Medulla oblongata (tissue), 1 donor: ENCODE measurements around the gene MINDY1.
A peak's percentile ranks its signal among the peaks of the same experiment; 100 is the strongest.

Source experiments
- DNase-seq: peaks from one replicate; pipeline ENCODE4 v3.0.0-alpha.2; 2015; ENCODE audit errors: extremely low spot score

Gene MINDY1

DNA sequence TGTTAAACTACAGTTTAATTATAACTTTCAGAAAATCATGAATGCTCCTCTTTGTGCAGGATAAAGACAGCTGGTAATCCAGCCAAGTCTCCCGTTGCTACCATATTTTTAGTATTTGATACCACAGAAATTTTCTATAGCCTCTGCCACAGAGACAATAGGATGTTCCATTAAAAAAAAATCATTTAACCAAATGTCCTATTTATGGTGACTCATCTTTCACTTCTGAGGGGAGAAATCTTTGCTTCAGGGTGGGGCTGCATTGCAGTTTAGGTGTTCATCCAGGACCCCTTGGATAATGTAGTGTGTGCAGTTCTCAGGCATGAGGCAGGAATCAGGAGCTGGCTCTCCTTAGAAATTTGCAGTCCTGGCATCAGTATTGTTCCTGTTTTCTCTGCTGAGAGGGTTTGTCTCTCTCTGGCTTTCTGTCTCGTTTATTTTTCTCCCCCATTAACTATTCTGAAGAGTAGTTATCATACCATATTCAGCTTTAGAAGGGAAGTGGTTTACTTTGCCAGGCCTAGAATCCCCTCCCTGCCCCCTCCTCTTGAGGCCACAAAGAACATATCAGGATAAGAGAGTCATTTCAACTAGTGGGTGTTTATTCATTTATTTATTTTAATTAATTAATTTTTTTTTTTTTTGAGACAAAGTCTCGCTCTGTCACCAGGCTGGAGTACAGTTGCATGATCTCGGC lies 4.6 kb upstream of the MINDY1 start:
- DNase-seq = no peak

DNA sequence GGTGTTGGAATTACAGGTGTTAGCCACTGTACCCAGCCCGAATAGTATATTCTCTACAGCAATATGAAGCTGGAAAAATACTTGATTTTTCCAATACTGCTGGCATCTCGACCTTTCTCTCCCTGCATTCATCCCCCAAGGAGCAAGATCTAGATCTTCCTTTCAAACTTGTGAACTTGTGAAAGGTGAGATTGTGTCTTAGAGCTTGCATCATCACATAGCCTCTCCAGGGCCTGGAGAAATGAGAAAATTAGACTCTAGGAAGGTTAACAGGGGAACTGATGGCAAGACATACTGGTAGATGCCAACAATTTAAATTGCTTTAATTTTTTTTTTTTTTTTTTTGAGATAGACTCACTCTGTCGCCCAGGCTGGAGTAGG lies 3.6 kb upstream of the MINDY1 start:
- no peak for DNase-seq

DNA sequence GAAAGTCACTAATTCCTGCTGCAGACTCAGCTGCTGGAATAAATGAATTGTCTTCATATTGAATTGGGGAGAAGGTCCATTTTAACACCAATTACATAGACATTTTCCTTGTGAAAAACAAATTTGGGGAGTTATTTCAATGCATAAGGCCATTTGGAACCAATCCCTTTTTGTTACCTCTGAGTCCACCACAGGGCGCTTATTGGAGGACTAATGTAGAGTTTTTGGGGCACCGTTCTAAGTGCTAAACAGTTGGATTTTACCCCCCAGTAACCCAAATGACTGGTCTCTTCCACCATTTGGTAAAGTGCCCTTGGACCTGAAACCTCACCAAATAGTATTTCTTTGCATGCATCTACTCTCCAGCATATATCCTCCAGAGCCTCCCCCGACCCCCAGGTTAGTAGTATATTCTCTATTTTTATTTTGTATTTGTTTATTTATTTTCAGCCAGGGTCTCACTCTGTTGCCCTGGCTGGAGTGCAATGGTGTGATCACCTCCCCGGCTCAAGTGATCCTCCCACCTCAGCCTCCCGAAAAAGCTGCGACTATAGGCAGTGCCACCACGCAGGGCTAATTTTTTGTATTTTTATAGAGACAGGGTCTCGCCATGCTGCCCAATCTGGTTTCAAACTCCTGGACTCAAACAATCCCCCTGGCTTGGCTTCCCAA lies 3.1 kb upstream of the MINDY1 start:
- no peak for DNase-seq

DNA sequence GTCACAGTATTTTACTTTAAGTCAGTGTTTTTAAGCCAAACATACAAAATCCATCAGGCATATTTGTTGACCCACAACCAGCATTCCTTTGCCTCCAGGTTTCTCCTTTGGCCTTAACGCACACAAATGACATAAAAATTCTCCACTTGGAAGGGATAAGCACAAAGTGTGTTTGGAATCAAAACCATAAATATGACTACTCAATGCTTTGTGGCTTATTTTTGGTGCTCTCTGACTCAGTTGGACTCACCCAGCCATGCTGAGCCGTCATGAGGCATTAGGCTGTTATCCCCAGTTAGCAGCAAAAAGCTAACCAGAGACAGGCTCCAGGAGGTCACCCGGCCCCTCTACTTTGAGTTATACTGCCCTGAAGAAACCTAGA lies 2.5 kb upstream of the MINDY1 start:
- DNase-seq = no peak

DNA sequence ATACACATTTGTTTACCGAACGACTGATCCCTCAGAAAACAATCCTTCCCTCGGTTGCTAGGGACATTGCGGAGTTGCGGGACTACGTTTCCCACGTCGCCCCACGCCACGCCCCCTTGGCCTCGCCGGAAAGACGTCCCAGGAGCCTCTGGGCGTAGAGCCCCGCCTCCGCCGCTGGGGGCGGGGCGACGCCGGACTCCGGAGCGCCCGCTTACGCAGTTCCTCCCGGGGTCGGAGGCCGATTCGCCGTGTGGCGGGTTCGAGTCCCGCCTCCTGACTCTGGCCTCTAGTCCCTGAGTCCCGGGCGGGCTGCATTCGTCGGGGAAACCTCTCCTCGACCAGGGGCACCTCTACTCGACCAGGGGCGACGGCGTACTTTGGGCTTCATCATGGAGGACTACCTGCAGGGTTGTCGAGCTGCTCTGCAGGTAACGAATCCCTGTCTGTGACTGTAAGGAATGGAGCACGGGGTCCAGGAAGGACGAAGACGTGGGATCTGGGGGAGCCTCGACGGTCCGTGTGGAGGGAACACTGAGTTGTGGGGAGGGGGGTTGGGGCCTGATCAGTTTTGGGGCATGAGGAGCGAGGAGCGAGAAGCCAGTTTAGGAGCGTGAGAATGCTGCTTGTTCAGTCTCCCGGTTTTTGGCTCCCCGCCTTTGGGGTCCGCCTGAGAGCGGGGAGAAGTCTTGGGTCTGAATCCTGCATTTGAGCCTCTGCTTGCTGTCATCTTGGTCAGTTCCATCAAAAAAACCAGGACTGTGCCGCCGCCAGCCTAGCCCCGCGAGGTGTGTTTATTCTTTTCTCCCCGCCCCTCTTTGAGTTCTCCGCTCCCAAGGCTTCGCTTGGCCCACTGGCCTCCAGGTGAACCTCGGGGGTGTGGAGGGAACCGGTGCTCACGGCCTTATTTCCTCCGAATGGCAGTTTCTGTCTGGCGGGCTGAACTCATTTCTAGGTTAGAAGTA lies 1.8 kb upstream of the MINDY1 start, which contains the start of gene PRUNE1:
Gene PRUNE1, plus strand, starts transcription at position 206 of the 962 bp plus-strand sequence. Its CDS starts 184 bp downstream, at position 390.
- peak; percentile 97 for DNase-seq

DNA sequence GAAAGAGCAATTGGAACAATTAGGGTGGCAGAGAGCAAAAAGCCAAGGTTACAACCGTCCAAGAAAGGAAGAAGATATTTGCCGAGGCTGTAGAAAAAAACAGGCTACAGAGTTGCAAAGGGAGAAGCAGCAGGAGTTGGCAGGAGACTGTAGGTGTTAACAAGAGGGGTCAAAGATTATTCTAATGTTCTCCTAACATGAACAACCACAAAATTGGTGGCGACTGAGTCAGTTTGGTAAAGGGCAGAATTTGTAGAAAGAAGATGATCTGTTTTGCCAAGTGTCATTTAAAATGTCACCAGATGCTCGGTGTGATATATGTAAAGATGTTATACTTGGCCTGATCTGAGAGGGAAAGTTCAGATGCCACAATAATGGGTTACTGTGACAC lies 1.1 kb upstream of the MINDY1 start:
- peak; percentile 57 for DNase-seq

DNA sequence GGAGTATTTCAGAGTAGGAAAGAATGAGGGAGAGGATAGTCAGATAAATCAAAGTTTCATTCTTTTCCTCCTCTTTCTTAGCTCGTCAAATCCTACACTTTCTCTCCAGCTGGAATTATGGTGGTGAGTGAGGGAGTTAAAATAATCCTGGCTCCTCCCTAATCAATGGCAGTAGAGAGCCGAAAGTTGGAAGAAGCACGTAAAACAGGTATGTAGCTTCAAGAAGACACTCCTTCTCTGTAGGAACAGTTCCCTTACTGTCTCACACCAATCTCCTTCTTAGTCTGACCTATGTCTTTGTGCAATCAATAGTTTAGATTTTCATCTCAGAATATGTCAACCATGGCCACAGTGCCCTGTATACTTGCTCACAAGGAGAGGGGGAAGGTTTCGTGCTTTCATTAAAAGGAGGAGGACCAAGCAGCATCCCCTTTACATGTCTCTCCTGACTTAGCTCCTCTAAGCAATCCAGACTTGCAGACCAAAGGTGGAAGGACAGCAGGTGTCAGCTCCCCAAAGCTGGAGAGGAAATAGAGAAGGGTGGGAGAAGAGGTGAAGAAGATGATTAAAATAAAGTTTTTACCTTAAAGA lies 878 bp downstream of the MINDY1 start:
- peak; percentile 49 for DNase-seq

DNA sequence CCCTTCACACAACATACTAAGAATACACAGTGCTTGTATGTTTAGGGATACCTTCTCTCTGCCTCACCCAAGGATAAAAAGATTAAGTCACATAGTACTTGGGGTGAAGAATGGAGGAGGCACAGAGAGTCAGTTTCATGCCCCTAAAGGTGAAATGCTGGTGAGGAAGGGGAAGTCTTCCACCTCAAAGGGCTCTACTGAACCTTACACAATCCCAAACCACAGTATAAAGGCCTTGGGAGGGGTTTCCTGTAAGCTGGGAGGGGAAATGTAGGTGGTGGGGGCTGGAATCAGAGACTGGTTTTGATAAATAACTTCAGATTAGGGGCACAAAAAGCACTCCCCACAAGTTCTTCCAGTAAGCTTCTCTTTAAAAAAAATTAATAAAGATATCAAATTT lies 3.5 kb downstream of the MINDY1 start:
- no peak for DNase-seq

DNA sequence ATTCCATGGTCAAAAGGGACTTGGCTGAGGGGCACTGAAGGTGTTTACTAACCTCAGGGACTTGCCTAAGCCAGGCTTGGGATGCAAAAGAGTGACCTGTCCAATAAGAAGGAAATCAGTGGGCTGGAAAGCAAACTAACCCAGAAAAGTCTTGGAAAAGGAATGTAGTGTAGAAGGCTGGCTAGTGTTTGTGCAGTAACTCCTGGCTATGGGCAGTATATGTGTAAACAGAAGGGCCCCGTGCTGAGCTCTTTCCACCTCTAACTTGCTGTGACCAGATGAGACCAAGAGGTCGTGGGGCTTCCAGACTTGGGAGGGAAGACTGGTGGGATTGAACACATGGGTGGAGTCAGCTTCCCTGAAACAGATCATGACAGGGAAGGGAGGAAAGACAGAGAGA lies 4.1 kb downstream of the MINDY1 start:
- no peak for DNase-seq

DNA sequence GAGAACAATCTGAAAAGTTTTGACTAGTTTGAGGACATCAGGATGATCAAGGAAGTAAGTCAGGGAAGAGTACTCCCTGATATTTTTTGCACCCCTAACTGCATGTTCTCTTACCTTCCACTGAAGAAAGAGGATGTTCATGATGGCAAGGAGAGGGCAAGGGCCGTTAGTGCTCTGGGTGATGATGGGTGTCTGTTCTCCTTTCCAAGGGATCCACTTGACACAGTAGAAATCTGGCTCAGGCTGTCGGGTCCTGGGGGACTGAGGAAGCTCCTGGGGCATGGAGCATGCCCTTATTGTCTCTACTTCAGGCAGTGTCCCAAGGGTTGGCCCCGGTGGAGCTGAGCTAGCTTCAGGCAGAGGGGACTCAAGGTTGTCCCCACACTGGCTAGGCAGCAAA lies 4.7 kb downstream of the MINDY1 start:
- no peak for DNase-seq

DNA sequence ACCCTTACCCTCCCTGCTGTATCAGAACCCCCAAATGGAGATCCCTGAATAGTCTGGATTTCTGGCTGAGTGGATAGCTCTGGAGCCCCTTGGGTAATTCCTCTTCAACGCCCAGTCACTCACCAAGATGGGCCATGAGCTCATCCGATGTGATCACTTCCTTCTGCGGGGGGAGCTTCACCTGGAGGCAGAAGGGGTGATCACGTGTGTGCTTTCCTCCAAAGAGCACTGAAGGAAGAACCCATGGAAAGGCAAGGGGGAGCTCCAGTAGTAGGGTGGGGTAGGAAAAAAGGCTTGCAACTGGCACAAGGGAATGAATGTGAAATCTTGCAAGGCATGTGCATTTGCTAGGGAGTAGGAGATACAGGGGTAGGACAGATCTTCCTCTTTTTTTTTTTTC lies 5.1 kb downstream of the MINDY1 start:
- no peak for DNase-seq

DNA sequence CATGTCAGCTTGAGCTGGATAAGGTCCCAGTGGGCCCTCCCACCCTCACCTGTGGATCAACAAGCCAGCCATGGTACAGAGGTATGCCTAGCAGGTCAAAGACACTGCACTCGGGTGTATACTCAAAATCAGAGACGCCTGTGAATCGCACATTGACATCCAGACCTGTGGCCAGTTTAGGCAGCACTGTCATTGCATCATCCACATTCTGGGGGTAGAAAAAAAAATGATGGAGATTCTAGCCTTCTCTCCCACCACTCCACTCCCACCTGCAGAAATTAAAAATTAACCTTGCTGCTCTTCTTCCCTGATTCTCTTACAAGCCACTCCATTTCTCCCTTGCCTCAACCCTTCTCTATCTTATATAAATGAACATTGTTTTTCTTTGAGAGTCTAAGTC lies 6.3 kb downstream of the MINDY1 start:
- DNase-seq = no peak

DNA sequence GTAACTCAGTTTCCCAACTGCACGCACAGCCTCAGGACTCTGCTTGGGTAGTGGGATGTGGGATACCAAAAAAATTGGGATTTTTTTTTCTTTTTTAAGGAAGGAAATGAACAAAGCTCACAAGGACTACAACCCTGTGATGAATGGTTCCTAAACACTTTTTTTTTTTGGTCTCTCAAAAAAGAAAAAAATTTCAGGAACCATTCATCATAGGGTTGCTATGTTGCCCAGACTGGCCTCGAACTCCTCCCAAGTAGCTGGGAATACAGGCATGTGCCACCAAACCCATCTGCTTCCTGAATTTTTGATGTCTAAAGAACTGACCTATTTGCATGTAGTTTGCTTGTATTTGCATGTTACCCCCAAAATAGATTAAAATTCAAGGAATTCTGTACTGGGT lies 6.8 kb downstream of the MINDY1 start:
- no peak for DNase-seq

DNA sequence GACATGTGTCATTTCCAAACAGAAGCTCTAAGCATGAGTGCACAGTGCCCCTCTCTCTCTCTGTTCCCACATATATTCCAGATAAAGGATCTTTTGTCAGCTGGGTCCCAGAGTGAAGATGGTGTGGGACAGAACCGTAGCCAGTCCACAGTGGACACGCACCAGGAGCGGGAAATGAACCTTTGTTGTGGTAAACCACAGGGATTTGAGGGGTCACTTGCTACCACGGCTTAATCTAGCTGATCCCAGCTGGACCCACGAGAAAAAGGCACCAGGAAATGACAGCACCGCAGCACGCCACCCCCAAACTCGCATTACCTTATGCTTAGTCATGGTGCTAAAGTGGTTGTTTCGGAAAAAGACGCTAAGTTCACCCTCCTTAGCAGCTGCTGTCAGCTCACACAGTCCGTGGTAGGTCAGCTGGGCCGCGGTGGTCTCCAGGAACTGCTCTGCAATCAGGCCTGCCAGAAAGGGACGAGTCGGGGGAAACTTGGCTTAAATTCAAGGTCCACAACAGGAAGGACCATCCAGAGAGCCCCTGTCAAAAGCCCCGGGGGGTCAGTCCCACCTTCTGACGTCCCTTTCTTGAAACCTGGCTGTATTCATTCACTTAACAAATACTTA lies 7.5 kb downstream of the MINDY1 start:
- peak; percentile 74 for DNase-seq

DNA sequence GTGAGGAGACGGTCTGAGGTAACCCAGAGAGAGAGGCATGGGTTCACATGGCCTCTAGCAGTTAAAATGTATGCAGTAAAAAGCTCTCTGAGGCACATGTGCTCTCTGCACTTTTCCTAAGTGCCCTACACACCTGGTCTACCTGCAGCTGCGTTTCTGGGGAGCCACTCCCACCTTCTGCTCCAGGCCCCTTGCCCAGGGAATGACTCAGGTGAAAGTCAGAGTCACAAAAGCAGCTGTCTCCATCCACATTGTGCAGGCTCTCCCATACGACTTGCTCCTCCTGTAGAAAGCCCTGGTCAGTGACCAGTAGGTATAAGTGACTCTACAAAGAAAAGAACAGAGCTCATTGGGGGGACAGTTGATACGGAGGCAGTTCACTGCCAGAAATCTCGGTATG lies 8.8 kb downstream of the MINDY1 start:
- no peak for DNase-seq

DNA sequence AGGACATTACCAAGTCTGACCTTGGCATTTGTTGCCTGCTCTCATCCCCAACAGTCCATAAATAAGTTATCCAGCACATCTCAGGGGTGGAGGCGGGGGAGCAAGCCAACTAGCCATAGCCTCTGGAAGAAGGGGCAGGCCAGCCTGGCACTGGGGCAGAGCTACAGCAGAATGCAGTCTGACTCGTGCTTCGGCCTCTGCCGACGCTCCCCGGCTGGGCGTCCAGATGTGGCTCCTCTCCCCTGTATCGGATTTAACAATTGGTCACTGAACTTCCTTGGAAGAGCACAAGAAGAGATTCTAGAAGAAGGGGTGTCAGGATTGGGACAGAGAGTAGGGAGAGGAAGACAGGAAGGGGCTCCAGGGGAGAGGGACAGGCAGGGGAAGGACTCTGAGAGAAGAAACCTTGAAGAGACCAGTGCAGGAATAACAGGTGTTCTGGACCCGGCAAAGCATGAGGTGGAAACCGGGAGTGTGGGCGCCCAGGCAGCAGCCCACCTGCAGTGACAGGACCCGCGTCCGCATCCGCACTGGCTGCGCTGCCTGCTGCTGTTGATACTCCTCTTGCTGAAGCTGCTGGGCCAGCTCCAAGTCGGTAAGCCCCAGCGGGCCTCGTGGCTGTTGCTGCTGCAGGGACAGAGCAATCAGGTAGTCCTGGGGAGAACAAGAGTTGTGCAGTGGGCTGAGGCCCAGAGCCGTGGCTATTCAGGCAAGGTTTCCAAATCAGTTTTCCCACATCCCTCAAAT lies 9.4 kb downstream of the MINDY1 start:
- no peak for DNase-seq

DNA sequence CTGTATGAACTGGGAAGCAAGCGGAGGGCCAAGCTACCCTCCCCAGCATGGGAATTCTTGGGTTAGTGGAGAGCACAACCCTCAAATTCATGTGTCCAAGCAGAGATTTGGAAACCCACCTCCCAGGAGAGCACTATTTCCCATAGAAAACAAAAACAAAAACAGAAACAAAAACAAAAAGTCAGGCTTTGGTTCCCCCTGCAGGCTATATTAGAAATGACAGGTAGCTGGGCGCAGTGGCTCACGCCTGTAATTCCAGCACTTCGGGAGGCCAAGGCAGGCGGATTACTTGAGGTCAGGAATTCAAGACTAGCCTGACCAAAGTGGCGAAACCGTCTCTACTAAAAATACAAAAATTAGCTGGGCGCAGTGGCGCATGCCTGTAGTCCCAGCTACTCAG lies 10.8 kb downstream of the MINDY1 start:
- DNase-seq = no peak

DNA sequence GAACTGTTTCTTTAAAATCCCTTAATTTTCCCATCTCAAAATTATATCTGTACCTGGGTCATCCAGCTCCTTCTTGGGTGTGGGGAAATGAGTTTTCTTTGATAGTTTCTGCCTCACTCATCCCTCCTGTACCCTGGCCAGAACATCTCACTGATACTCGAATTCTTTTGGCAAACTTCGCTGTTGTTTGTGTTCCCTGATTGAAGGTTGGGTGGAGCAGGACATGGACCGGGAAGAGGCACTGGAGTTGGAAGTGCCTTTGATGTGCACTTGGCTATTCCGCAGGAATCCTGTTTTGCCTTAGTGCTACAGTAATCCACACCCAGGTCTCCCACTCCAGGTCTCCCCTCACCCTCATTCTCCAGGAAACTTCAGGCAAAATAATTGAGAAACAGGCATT lies 11.2 kb downstream of the MINDY1 start:
- no peak for DNase-seq

DNA sequence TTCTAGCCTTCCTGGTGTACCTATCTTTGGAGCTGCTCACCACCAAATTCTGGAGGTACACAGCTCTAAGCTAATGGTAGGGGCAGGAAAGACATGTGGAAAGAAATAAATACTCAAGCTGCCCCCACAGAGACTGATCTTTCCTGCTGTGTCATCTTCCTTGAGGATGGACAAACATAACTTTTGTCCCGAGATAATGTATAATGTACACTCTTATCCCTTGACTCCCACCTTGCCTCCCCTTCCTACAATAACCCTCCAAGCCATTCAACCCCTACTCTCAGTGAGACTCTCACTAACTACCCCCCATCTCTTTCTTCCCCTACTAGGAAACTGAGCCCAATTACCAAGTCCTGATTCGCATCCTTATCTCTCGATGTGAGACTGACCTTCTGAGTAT lies 12.5 kb downstream of the MINDY1 start:
- no peak for DNase-seq

DNA sequence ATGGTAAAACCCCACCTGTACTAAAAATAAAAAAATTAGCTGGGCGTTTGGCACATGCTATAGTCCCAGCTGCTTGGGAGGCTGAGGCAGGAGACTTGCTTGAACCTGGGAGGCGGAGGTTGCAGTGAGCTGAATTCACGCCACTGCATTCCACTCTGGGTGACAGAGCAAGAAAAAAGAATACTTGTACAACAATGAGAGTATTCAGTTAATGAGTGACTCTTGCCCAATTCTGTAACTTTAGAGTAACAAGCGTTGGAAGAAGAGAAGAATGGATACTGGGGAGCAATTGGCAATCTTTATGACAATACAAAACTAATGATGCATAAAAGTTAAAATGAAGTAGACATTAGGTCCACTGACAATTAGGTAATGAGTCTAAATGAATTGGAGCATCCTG lies 14.1 kb downstream of the MINDY1 start:
- DNase-seq = no peak

DNA sequence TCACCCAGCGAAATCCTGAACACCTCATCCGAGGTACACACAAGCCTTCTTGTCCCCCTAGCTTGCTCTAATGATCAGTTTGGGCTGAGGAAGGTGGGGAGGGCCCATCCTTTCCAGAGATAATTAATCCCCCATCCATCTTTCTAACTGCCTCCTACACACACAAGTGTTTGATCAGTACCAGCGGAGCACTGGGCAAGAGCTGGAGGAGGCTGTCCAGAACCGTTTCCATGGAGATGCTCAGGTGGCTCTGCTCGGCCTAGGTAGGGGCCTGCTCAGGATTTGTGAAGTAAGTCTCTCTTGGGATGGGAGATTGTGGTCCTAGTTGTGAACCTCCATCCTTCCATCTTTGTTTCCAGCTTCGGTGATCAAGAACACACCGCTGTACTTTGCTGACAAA lies 18.8 kb downstream of the MINDY1 start:
- no peak for DNase-seq
